ENCODE results near the gene PPP2R5D. TPM values are rescaled to one million over a fixed set of nuclear protein-coding genes. Genes with fewer than 3 reads are reported as not detected.

The PPP2R5D gene
- total and polyA plus RNA-seq, 4 donors: 19.0 to 26.8 (median 21.9) TPM

GRCh38 chr6:43052842-43053544 lies 68.6 kb downstream of the PPP2R5D start:
- DNase-seq (peak in 2 of 3 donors; percentile 44 to 45), ATAC-seq (ENCODE audit: insufficient read depth, low FRiP score) (peak; percentile 2)
- 13 to 22% methylated on average over 22 of the region's 22 CpGs for WGBS, 2 donors
- Histone ChIP-seq H3K27ac (ENCODE audit: low read depth in 1 of 2, low read length in 1 of 2) (peak overlapping the region; percentile 87 to 96), H3K9ac (ENCODE audit: insufficient read depth in 1 of 2, low read length in 2 of 2) (peak overlapping the region; percentile 66 to 87), H3K4me3 (peak overlapping the region; percentile 75), H3K4me1 (ENCODE audit: control insufficient read depth in 5 of 5, insufficient read depth in 5 of 5, low read length in 5 of 5) (peaks cover 0 to 31% (median 7%) of the 10 kb centered on the region in 5 donors), H3K9me3 (ENCODE audit: control insufficient read depth in 4 of 4, insufficient read depth in 3 of 4, low read length in 3 of 4) (no peaks in the 10 kb centered on the region), H3K36me3 (ENCODE audit: control insufficient read depth in 4 of 4, insufficient read depth in 4 of 4, low read length in 4 of 4) (peaks cover 0 to 35% (median 26%) of the 10 kb centered on the region in 4 donors), H3K27me3 (ENCODE audit: control insufficient read depth in 3 of 3, insufficient read depth in 3 of 3, low read length in 2 of 3) (no peaks in the 10 kb centered on the region)
- TF ChIP-seq, protein P1, sequence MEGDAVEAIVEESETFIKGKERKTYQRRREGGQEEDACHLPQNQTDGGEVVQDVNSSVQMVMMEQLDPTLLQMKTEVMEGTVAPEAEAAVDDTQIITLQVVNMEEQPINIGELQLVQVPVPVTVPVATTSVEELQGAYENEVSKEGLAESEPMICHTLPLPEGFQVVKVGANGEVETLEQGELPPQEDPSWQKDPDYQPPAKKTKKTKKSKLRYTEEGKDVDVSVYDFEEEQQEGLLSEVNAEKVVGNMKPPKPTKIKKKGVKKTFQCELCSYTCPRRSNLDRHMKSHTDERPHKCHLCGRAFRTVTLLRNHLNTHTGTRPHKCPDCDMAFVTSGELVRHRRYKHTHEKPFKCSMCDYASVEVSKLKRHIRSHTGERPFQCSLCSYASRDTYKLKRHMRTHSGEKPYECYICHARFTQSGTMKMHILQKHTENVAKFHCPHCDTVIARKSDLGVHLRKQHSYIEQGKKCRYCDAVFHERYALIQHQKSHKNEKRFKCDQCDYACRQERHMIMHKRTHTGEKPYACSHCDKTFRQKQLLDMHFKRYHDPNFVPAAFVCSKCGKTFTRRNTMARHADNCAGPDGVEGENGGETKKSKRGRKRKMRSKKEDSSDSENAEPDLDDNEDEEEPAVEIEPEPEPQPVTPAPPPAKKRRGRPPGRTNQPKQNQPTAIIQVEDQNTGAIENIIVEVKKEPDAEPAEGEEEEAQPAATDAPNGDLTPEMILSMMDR (IDR thresholded peaks at IDR 0.05; ENCODE audit: control extremely low read depth, extremely low read depth): no peak

GRCh38 chr6:43053545-43054205 lies 69.3 kb downstream of the PPP2R5D start, which contains the start of gene CUL7:
CUL7 (minus strand) TSS chr6:43053851; CDS start chr6:43052788, 1,063 bp downstream.
- DNase-seq: peak; percentile 96 to 98 (median 97)
- WGBS, 2 donors: 2% methylated on average over 36 to 45 of the region's 45 CpGs
- H3K27me3 ChIP-seq (ENCODE audit: control insufficient read depth in 3 of 3, insufficient read depth in 3 of 3, low read length in 2 of 3): no peaks in the 10 kb centered on the region
- H3K4me1 ChIP-seq (ENCODE audit: control insufficient read depth in 5 of 5, insufficient read depth in 5 of 5, low read length in 5 of 5): peaks cover 5 to 37% (median 10%) of the 10 kb centered on the region in 5 donors
- H3K9me3 ChIP-seq (ENCODE audit: control insufficient read depth in 4 of 4, insufficient read depth in 3 of 4, low read length in 3 of 4): no peaks in the 10 kb centered on the region
- peak within 1 kb of the TSS; percentile 75 for H3K4me3 ChIP-seq
- peak within 1 kb of the TSS; percentile 87 to 96 for H3K27ac ChIP-seq (ENCODE audit: low read depth in 1 of 2, low read length in 1 of 2)
- TF ChIP-seq, protein P1 (IDR thresholded peaks at IDR 0.05; ENCODE audit: control extremely low read depth, extremely low read depth): no peak
- H3K9ac ChIP-seq (ENCODE audit: insufficient read depth in 1 of 2, low read length in 2 of 2): peak within 1 kb of the TSS; percentile 66 to 87
- peaks cover 0 to 31% (median 27%) of the 10 kb centered on the region in 4 donors for H3K36me3 ChIP-seq (ENCODE audit: control insufficient read depth in 4 of 4, insufficient read depth in 4 of 4, low read length in 4 of 4)
- peak; percentile 91 for ATAC-seq (ENCODE audit: insufficient read depth, low FRiP score)

DNA sequence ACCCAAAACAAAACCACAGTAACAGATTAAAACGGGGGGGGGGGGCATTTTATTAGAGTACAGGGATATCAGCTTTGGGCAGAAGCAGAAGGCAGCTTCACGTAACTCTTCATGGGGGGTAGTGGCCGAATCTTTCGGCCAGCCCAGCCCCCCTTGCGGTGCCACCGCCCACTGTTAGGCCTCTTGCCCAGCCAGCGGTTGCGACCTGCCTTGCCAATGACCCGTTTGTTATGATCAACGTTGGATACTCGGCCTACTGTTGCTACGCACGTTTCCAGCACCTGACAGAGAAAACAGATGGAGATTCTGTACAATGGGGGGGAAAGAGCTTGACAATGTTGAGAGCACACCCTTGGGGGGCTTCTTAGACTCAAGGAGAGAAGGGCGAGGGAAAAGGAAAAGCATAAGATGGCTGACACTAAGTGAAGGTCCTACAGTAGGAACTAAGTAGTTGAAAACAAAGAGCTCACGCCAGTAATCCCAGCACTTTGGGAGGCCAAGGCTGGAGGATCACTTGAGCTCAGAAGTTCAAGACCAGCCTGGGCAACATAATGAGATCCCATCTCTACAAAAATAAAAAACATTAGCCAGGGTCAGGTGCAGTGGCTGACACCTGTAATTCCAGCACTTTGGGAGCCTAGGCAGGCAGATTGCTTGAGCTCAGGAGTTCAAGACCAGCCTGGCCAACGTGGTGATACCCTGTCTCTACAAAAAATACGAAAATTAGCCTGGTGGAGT lies 70.0 kb downstream of the PPP2R5D start:
- Histone ChIP-seq H3K36me3 (ENCODE audit: control insufficient read depth in 4 of 4, insufficient read depth in 4 of 4, low read length in 4 of 4) (peaks cover 0 to 28% (median 24%) of the 10 kb centered on the region in 4 donors), H3K4me1 (ENCODE audit: control insufficient read depth in 5 of 5, insufficient read depth in 5 of 5, low read length in 5 of 5) (peaks cover 5 to 39% (median 10%) of the 10 kb centered on the region in 5 donors), H3K27ac (ENCODE audit: low read depth in 1 of 2, low read length in 1 of 2) (peak overlapping the region; percentile 87 to 96), H3K4me3 (no peak overlapping the region), H3K9me3 (ENCODE audit: control insufficient read depth in 4 of 4, insufficient read depth in 3 of 4, low read length in 3 of 4) (no peaks in the 10 kb centered on the region), H3K9ac (ENCODE audit: insufficient read depth in 1 of 2, low read length in 2 of 2) (peak overlapping the region; percentile 60 to 87), H3K27me3 (ENCODE audit: control insufficient read depth in 3 of 3, insufficient read depth in 3 of 3, low read length in 2 of 3) (no peaks in the 10 kb centered on the region)
- TF ChIP-seq, protein P1 (IDR thresholded peaks at IDR 0.05; ENCODE audit: control extremely low read depth, extremely low read depth): no peak
- DNase-seq (peak in 1 of 3 donors; percentile 12), ATAC-seq (ENCODE audit: insufficient read depth, low FRiP score) (no peak)
- 69 to 71% methylated on average over 17 of the region's 17 CpGs for whole genome bisulfite sequencing, 2 donors

Measured in lung (tissue), 12 donors.